ENCODE data around the gene OR2T1.
"Not testable (repeated sequence)": the region's sequence is repeated elsewhere in the genome, so short reads cannot be mapped to it uniquely, and the experiment has no call there.

Gene OR2T1

DNA sequence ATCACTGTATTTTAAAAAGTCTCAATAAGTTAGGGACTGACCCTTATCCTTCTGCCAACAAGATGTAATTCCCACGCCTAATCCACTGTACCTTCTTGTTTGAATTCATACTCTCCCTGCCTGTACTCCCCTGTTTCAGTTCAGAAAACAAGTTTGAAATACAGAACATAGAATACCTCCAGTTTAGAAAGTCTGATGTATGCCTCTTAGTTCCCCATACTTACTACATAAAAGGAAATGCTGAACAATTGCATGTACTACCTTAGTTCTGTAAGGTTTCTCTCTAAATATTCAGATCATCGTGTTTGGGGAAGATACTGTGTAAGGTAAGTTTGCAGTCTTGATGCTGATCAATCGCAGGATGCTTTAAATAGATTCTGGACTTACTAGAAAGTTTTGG lies 33.5 kb downstream of the OR2T1 start:
- not testable (repeated sequence) for DNase-seq

DNA sequence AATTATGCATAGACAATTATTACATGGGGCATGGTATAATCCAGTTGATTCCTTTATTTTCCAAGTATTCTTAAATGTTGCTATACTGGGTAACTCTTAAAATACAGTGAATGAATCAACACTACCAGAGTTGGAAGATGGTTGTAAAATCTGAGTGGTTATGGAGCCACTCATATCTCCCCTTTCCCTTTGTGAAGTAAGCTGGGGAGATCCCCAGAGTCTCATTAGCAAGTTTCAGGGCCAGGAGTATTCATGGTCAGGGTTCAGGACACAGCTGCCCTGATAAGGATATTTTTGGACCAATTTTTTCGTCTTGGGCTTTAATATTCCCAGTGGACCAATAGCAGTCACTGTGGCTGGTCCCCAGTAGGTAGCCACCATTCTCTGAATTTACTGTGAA lies 35.8 kb downstream of the OR2T1 start:
- not testable (repeated sequence) for DNase-seq

DNA sequence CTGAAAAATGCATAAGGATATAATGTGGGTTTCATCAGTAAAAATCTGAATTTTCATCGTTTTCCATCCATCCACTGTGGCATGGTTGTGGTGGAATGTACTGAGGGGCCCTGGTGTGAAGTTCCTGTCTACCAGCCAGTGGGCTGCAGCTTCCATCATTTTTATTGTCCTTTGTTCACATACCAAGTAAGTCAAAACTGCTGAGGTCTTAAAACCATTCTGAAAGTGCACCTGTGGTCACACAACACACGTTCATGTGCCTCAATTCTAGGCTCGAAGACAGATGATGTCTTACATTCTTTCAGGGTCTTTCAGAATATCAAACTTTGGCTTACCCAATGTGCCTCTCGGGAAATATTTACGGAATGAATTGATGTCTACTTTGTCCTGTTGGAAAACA lies 36.4 kb downstream of the OR2T1 start:
- not testable (repeated sequence) for DNase-seq

DNA sequence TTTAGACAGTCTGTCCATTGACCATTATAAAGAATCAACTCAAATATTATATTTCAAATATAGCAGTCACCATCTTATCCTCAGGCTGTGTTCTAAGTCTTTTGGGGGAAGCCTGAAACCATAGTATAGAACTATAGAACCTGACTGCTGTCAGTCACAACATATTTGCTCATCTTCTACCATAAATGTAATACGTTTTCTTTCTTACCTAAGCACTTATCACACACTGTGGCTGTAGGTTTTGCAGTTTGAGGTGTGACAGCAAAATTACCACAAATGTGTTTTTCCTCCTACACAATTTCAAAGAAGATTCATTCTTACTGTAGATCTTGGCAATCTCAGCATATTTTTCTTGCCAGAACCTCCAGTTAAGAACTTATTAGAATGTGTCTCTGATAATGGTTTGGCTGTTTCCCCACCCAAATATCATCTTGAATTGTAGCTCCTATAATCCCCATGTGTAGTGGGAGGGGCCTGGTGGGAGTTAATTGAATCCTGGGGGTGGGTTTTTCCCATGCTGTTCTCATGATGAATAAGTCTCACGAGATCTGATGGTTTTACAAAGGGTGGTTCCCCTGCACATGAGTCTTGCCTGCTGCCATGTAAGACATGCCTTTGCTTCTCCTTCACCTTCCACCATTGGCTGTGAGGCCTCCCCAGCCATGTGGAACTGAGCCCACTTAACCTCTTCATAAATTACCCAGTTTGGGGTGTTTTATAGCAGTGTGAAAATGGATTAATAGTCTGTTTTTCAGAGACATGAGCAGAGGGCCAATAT lies 39.8 kb downstream of the OR2T1 start:
- not testable (repeated sequence) for DNase-seq

DNA sequence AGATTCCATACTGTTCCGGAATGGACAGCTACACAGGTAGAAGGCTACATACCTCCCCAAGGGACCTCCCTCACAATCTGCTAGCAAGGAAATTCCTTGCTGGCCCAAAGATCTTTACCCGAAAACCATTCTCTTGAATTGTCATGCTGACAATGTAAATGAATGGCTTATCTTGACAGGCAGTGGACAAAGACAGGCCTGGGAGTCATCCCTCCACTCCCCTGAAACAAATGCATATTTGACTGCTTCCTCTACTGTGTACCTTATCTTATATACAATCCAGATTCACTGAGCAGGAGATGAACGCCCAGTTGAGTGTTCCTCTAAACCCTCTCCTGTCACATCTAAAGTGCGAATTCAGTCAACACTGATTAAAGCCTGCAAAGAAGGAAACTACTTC lies 41.8 kb downstream of the OR2T1 start:
- not testable (repeated sequence) for DNase-seq

DNA sequence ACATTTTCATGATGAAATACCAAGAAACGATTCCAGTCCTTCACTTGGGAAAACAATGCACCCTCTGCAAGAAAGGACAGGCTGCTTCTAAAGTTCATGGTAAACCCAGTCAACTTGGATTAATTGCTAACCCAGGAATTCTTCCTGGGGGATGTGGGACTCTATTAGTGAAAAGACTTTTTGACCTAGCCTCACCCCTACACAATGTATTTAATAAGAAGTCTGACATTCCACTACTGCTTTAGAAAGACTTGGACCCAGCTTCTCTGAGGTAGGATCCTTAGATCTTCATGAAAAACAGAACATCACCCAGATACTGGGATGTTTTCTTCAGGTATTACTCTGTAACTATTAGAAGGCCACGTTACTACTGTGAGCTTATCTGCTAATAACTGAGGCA lies 42.6 kb downstream of the OR2T1 start, which contains the start of gene OR2T2:
Gene OR2T2 (plus strand): TSS at position 239 of the 400 bp plus-strand sequence. CDS start 7,161 bp downstream, outside the sequence.
- not testable (repeated sequence) for DNase-seq

DNA sequence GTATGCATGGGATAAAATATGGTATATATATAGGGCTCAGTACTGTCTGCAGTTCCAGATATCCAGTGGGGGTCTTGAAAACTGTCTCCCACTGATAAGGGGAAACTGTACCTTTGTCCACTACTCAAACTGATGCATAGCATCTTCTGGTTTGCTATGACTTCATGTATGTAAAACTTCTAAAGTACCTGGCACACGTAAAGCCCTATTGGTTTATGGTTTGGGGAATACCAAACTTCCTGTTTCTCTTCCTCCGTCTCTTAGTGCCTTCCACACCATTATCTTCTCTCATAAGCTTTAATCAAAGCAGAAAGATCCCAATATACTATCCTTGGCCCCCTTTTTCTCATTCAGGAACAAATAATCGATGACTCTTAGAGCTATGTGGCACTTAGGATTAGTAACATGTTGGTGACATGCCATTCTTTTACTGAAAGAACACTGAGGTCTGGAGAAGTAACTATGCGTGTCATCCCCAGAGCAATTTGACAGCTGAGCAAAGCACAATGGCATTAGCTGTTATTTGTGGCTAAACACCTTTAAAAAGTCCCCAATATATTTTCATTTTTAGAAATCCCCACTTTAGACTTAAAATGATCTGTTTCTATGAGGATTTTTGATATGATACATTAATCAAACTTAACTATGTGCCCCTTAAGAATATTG lies 45.7 kb downstream of the OR2T1 start:
- DNase-seq, result not testable (repeated sequence)

DNA sequence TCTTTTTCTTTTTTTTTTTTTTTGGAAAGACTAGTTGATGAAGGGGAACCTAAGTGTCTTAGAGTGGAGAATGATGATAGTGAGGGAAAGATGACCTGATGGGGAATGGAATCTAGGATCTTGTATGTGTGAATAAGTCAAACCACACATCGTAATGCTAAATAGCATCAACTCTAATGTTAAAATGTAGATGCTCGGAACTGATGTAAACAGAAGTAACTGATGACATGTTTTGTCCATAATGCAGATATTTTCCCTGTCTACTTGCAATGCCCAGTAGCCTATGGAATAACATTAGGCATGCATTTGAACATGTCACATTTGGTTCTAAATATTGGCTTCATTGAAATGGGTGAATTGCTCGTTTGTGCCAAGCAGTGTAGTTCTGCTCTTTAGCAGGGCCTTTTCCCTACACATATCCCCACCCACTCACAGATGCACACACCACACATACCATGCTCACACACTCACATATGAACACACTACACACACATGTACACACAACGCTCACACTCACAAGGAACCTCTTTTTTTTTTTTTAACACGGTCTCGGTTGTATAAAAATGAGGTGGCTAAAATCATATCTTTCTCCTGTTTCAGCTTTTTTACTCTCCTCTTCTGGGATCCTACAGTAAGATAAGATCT lies 47.1 kb downstream of the OR2T1 start:
- not testable (repeated sequence) for DNase-seq

DNA sequence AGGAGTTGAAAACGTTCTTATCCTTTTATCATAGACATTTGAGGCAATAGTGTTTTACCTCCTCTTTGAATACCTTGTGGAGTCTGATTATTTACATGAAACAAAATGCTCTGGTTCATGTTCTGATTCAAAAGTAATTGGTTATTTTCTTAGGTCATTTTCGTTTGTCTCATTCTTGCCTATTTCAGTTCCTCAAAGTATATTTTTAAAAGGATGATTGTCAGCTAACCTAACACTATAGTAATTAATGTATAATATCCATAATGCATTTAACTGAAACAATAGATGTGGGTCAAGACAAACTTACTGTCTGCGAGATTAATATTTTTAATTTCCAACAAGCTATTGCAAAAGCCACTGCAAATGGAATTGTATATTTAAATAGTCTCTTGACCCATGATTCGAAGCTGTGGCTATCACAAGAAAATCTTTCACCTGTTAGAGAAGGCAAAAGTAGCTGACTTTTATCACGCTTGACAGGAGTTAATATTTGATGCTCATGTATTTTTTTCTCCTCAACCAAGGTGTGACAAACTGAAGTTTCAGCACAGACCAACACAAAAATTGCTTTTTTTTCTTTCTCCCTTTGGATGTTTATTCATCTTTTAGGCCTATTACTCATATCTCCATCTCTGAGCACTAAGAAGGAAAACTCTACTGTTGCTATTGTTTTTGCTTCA lies 47.8 kb downstream of the OR2T1 start:
- DNase-seq, result not testable (repeated sequence)

DNA sequence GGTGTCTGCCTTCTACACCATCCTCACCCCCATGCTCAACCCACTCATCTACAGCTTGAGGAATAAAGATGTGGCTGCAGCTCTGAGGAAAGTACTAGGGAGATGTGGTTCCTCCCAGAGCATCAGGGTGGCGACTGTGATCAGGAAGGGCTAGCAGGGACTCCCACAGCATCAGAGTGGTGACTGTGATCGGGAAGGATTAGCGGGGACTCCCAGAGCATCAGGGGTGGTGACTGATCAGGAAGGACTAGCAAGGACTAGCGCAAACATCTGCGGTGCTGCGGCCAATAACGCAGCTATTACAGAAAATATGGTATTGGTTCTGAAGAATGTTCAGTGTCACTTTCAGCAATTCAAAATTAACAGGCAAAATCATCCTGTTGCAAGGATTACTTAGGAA lies 50.8 kb downstream of the OR2T1 start:
- DNase-seq, result not testable (repeated sequence)

DNA sequence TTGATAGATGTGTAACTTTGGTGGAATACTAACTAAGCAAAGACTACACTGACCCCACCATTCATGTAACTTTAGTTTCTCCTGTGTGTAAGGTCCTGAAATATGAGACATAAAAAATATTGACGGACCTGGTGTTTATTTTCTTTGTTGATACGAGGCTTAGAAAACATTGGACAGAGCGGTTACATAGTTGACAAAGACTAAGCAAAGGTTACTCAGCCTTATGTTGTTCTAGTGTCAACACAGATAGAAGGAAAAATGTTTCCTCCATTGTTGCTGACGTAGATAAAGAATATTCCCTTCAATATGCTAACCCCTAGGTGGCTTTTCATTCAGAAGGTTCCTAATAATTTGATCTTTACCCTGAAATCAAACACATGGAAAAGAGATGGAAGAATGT lies 52.2 kb downstream of the OR2T1 start:
- not testable (repeated sequence) for DNase-seq

DNA sequence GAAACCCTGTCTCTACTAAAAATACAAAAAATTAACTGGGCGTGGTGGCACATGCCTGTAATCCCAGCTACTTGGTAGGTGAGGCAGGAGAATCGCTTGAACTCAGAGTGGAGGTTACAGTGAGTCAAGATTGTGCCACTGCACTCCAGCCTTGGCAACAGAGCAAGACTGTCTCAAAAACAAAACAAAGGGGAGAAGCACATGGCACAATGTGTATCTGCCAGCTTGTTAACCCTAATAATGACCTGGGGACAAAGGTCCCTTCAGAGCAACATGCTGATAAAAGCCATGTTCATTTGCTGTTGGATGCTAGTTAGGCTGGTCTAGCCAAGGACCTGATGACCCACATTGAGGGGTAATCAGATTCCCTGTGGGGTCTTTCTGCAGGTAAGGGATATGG lies 53.8 kb downstream of the OR2T1 start:
- not testable (repeated sequence) for DNase-seq
